CD1c-positive myeloid dendritic cell (primary cell): ENCODE measurements around the gene SLC25A40.
"Not testable (repeated sequence)": the region's sequence is repeated elsewhere in the genome, so short reads cannot be mapped to it uniquely, and the experiment has no call there.

Source experiments
- DNase-seq: peaks from one replicate; pipeline ENCODE4 v3.0.0-alpha.2; 2016; ENCODE audit errors: extremely low spot score

Gene SLC25A40, protein sequence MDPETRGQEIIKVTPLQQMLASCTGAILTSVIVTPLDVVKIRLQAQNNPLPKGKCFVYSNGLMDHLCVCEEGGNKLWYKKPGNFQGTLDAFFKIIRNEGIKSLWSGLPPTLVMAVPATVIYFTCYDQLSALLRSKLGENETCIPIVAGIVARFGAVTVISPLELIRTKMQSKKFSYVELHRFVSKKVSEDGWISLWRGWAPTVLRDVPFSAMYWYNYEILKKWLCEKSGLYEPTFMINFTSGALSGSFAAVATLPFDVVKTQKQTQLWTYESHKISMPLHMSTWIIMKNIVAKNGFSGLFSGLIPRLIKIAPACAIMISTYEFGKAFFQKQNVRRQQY

DNA sequence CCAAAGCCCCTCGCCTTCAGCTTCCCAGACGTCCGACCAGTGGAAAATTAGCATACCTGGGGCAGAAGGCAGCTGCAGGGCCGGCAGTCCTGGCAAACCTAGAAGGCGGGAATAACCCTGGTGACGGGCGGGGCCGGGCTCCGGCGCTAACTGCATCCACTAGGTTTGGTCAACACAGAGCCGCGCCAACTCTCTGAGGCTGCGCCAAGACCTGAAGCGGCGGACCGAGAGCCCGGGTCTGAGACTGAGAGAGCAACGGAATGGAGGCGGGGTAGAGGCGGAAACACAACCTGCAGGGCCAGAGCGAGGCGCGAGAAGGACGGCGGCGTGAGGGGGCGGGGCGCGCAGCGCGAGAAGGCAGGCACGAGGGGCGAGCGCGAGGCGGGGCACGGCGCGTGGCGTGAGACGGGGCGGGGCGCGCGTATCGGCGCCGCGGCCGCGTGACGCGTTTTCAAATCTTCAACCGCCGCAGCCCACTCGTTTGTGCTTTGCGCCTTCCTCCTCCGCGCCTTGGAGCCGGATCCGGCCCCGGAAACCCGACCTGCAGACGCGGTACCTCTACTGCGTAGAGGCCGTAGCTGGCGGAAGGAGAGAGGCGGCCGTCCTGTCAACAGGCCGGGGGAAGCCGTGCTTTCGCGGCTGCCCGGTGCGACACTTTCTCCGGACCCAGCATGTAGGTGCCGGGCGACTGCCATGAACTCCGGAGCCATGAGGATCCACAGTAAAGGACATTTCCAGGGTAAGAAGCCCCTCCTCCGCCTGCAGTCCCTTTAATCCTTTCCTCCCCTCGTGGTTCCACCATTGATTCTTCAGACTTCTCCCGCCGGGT lies at the start of gene SLC25A40, which contains the start of gene DBF4:
Gene SLC25A40, minus strand, starts transcription at position 321 of the 829 bp plus-strand sequence. CDS start 17,633 bp downstream, outside the sequence.
Gene DBF4, plus strand, starts transcription at position 454 of the 829 bp plus-strand sequence. Its CDS starts 240 bp downstream, at position 694.
- peak; percentile 99 for DNase-seq

DNA sequence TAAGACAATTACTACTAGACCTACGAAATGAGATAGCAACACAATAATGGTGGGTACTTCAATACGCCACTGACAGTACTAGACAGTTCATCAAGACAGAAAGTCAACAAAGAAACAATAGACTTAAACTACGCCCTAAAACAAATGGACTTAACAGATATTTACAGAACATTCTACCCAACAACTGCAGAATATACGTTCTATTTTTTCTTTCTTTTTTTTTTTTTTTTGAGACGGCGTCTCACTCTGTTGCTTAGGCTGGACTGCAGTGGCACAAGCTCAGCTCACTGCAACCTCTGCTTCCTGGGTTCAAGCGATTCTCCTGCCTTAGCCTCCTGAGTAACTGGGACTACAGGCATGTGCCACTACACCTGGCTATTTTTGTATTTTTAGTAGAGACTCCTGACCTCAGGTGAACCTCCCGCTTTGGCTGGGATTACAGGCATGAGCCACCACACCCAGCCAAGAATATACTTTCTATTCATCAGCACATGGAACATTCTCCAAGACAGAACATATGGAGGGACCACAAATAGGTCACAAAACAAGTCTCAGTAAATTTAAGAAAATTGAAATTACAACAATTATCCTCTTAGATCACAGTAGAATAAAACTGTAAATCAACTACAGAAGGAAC lies 46.7 kb upstream of the SLC25A40 start:
- not testable (repeated sequence) for DNase-seq

DNA sequence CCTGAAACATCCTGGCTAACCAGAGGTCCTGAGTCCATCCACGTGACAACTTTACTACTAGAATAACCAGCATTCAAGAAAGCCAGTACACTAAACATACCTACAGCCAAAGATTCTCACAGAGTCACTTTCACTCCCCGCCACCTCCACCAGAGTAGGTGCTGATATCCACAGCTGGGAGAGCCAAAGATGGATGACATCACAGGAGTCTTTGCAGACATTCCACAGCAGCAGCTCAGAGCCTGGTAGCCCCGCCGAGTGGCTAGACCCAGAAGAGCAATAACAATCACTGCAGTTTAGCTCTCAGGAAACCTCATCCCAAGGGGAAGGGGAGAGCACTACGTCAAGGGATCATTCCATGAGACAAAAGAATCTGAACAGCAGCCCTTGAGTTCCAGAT lies 44.4 kb upstream of the SLC25A40 start:
- no peak for DNase-seq

DNA sequence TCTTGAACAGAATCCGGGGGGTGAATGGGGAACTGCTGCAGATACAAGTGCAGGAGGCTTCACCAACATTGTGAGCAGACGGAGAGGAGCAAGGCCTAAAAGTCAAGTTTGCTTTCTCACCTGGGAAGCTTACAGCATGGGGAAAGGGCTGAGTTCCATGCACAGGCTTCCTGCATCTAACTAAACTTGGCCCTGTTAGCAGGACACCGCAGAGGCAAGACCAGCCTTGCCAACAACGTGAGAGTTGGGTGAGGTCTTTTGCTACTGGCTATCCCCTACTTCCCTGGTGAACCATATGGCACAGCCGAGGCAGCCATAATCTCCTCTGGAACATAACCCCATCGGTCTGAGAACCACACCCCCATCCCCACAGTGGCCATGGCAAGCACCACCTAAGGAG lies 43.7 kb upstream of the SLC25A40 start:
- DNase-seq, result no peak

DNA sequence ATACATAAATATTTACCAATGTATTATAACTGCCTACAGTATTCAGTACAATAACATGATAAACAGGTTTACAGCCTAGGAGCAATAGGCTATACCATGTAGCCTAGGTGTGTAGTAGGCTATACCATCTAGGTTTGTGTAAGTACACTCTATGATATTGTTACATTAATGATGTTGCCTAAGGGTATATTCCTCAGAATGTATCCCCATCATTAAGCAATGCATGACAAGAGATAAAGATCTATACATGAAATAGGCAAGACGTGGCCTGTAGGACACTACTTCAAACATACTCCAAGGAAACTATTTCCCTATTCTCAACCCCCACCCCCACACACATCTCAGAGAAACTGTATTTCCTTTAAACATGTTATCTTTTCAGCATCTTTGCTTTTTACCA lies 42.6 kb upstream of the SLC25A40 start:
- DNase-seq, result no peak

DNA sequence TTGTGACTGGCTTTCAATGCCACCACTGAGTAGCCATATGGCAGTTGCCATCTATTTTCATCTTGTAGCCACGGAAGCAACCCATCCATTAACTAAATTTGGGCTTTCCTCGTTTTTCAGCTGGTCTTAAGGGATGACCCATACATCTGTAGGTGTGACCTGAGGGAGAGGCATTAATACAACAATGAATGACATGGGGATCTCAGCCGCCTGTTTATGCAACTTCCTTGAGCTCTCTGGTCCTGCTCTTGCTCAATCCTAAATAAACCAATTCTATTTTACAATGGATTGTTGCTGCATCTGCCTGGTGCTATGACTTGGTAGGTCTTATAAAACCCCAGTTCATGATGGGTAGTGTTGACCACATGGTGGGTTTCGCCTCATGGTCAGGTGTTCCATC lies 36.0 kb upstream of the SLC25A40 start:
- no peak for DNase-seq

DNA sequence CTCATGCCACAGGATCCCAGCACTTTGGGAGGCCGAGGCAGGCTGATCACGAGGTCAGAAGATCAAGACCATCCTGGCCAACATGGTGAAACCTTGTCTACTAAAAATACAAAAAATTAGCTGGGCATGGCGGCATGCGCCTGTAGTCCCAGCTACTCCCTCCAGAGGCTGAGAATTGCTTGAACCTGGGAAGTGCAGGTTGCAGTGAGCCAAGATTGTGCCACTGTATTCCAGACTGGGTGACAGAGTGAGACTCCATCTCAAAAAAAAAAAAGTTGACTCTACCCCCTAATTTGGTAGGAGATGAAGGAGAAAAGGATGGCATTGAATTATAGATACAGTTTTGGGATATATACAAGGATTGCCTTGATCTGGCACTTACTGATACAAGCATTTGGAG lies 32.7 kb upstream of the SLC25A40 start:
- DNase-seq, result not testable (repeated sequence)

DNA sequence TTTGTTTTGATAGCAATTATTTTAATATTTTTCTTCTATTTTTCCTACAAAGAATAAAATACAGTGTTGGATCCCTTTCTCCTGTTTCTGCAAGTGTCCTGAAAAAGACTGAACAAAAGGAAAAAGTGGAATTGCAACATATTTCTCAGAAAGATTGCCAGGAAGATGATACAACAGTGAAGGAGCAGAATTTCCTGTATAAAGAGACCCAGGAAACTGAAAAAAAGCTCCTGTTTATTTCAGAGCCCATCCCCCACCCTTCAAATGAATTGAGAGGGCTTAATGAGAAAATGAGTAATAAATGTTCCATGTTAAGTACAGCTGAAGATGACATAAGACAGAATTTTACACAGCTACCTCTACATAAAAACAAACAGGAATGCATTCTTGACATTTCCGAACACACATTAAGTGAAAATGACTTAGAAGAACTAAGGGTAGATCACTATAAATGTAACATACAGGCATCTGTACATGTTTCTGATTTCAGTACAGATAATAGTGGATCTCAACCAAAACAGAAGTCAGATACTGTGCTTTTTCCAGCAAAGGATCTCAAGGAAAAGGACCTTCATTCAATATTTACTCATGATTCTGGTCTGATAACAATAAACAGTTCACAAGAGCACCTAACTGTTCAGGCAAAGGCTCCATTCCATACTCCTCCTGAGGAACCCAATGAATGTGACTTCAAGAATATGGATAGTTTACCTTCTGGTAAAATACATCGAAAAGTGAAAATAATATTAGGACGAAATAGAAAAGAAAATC lies 31.2 kb upstream of the SLC25A40 start:
- DNase-seq, result not testable (repeated sequence)

DNA sequence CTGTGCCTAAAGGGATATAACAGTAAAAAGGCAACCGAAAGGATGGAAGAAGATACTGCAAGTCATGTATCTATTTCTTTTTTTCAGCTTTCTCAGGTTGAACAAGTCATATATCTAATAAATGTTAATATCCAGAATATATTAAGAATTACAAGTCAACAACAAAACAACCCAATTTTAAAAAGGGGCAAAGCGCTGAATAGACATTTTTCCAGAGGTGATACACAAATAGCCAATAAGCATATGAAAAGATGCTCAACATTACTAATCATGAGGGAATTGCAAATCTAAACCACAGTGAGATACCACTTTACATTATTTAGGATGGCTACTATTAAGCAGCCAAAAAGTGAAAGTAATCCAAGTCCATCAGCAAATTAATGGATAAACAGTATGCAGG lies 23.1 kb upstream of the SLC25A40 start:
- DNase-seq, result no peak

DNA sequence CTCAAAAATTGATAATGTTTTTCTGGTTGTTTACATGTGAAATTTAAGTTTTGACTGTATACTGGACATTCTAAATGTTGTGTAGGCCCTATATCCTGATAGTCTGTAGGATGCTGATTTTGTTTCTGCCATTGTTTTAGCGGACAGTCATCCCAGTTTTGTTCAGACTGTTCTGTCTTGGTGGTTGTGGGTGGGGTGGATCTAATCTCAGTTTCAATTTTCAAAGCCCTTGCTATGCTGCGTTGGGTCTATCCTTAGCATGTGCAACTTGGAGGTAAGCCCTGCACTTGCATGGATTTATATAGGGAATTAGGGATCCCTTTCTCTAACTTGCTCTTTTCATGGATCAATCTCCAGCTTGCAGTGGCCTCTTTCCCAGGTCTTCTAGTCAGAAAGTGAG lies 19.2 kb upstream of the SLC25A40 start:
- no peak for DNase-seq

DNA sequence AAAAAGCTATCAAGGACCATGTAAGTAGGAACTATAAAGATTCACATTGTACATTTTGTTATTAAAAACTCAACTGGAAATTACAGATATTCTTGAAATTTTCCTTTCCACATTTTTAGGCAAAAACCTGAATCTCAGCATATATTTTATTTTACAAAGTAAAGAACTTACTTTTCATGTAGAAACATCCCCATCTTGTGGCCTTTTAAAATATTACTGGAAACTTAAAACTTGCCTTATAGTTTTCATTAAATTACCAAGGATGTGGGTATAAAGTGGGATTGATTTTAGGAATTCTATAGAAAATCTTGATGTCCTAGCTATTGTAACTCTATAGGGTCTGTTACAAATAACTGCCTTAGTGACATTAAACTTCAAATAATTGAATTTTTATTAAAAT lies 10.7 kb upstream of the SLC25A40 start:
- DNase-seq, result peak; percentile 73

DNA sequence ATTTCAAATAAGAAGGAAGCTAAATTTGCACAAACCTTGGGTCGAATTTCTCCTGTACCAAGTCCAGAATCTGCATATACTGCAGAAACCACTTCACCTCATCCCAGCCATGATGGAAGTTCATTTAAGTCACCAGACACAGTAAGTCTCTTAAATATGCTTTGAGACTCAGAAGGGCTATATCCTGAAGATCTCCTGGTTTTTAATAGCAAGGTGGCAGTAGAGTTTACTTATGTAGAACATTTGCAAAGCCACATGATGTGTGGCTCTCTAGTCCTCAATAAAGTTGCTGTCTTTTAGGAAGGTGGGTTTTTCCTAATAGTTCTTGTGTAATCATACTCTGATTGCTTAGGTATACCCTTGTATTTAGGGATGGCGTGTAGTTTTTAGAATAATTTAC lies 8.9 kb upstream of the SLC25A40 start:
- DNase-seq, result no peak

DNA sequence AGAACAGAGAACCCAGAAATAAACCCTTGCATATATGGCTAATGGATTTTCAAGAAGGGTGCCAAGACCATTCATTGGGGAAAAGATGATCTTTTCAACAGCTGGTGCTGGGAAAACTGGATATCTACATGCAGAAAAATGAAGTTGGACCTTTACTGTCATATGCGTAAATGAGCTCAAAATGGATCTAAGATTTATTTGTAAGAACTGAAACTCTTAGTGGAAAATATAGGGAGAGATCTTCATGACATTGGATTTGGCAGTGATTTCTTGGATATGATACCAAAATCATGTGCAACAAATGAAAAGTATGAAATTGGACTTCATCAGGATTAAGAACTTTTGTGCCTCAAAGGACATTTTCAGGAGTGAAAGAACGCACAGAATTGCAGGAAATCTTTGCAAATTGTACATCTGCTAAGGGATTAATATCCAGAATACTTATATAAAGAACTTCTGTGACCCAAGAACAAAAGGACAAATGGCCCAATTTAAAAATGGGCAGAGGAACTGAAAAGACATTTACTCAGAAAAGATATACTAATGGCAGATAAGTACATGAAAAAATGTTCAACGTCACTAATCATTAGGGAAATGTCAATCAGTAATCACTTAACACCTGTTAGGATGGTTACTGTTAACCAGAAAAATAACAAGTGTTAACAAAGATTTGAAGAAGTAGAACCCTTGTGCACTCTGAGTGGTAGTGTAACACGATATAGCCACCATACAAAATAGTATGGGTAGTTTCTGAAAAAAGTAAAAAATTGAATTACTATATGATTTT lies 6.2 kb upstream of the SLC25A40 start:
- DNase-seq, result no peak

DNA sequence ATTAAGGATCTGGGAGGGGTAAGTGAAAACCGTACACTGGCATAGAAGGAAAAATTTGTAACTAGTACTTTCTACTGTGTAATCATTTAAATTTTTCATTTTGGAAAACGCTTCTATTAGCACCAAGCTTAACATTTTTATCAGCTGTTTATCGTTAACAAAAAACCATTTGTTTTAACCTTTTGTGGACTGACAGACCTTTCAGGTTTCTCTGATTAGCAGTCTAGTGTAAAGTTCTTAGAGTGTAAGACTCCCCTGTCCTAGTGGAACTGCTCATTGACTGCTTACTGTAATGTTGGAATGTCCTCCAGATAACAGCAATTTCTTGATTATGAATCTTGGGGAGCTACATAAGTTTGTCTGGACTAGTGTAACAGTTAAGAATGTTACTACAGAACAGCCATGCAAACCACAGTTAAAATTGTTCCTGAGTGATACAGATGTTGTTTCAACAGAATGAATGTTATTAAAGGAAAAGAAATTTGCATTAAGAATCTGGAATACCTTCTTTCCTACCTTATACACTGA lies 2.1 kb upstream of the SLC25A40 start:
- DNase-seq, result no peak

DNA sequence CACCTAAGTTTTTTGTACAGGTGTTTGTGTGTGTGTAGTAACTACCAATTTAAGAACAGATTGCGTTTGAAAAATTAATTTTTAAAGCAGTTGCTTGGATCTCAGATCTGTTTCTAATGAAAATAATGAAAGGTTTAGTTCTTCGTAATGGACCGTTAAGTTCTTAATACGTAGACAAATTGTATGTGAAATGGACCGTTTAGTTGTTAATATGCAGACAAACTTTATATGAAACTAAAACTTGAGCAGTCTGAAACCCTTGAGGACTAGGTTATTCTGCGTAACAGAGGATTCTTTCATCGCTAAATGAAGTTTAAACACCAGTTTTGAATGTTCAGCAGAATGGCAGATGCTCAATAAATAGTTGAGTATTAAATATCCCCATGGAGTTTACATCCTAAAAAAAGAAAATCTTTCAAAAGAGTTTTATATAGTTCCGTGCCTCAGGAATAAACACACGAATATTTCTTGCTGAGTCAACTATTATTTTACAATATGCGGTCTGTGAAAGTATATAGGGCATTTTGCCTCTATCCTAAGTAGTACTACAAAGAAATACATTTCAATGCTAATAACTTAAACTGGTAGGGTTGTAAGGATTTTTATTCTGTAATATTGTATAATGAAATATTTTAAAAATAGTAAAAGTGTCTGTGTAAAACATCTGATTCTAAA lies 1.3 kb upstream of the SLC25A40 start:
- DNase-seq, result no peak

DNA sequence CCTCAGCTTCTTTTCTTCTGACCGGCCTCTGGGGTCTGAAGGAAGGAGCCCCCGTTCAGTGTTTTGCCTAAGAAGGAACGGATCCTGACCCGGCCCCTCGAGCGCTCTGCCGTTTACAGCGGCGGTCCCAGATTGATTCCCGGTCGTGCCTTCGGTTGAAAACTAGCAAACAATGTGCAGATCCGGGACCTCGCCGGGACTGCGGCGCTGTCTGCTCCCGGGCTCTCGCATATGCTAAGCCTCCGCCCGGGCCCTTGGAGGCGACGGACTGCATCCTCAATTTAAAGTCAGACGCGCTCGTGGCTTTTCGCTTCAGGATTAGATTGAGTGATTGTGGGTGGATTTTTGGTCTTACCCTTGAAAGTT lies 692 bp upstream of the SLC25A40 start:
- peak; percentile 64 for DNase-seq

DNA sequence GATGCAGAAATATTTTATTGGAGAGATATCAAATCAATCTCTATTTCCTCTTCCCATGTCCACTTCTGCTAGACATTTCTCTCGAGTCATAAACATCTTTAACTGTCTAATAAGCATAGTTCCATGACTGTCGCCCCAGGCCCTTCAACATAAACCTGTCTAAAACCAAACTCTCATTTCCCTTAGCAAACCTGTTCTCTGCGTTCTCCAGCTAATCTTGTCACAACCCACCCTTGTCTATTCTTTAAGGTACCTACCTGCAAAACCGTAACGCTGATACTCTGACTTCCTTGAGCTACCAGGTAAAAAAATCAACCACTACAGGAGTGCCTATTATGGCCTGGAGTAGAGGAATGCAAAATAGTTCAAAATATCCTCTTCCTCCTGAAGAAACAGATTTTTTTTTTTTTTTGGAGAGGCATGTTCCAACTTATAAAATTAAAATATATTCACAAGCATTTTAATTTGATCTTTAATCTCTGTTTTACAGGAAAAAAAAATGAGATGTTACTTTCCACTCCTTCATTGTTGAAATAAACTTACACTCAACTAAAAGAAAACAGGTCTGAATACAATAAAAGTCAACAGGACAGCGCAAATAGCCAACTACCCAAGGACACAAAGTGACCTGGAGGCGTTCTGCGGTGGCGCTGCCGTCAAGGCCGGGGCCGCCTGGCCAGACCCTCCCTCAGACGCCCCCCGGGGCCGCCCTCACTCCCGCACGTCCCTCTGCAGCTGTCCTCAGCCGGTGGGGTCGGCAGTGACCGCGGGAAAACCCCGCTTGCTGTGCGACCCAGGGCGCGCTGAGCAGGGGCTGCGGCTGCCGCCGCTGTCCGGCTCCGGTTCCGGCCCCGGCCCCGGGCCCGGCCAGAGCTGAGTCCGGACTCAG lies 765 bp downstream of the SLC25A40 start:
- DNase-seq, result peak; percentile 16

DNA sequence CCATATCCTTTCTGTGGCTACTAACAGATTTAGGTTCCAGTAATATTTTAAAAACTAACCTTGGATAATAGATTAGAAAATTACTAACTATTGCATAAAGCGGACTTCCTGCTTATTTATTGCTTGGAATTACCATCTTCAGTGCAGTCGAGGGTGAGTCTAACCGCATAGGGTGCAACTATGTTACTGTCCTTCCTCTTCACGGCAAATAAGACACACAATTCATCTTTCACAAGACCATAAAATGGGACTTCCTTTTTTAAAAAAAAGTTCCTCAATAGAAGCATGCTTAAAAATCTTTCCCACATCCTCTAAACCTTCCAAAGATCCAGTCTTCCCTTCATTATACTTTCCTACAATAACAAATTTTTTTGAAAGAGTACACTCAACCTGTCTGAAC lies 2.1 kb downstream of the SLC25A40 start:
- DNase-seq, result peak; percentile 88

DNA sequence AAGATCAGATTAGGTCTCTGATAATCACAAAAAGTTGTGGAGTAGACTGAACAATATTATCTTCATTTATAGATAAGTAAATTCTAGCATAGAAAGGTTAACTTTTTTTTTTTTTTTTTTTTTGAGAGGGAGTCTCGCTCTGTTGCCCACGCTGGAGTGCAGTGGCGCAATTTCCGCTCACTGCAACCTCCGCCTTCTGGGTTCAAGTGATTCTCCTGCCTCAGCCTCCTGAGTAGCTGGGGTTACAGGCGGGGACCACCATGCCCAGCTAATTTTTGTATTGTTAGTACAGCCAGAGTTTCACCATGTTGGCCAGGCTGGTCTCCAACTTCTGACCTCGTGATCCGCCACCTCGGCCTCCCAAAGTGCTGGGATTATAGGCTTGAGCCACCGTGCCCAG lies 2.8 kb downstream of the SLC25A40 start:
- DNase-seq, result not testable (repeated sequence)
